HCT116 (cell line): ENCODE results near the gene STK39. TPM values are rescaled to one million over a fixed set of nuclear protein-coding genes. Genes with fewer than 3 reads are reported as not detected.

Source experiments
- ATAC-seq: fragments of 200-7000 bp; cut with Tn5 transposase; 2 replicates; pipeline ENCODE4 v1.9.1; 2020; ENCODE audit warnings: mild to moderate bottlenecking, moderate library complexity
- BruUV-seq: library from RNA; stranded (reverse); fragments of 400-500 nt; replicated peaks from 2 replicates; lab custom pipeline; 2021; lab: Mats Ljungman, UMichigan
- CTCF ChIA-PET: fragments of 300-600 bp; sonication (Branson Sonifier 250); formaldehyde crosslinking; loops from one replicate; lab custom pipeline; 2021; ENCODE audit warnings: antibody characterized with exemption; lab: Charles Lee
- POLR2A ChIA-PET: fragments of 300-600, 350-600 bp; sonication (Branson Sonifier 250); formaldehyde crosslinking; loops from one replicate; lab custom pipeline; 2021; ENCODE audit warnings: antibody characterized with exemption; lab: Charles Lee
- RAD21 ChIA-PET, 2 experiments: fragments of 300-600 bp; sonication (Branson Sonifier 250); formaldehyde crosslinking; loops; one replicate each; lab custom pipeline; 2023; ENCODE audit warnings: low total read pairs in 2 of 2; ENCODE audit not compliant: uncharacterized antibody in 2 of 2, unreplicated experiment in 2 of 2, low non-redundant PET in 1 of 2; lab: Charles Lee
- DNase-seq: peaks from one replicate; pipeline ENCODE4 v3.0.0-alpha.2; 2010; ENCODE audit warnings: low read depth, low spot score
- H2AFZ ChIP-seq: fragments of 200-600 bp; shearing (Covaris generic), sonication (generic); 2 replicates; pipeline ENCODE4 v1.6.1; 2017; ENCODE audit warnings: low read depth, mixed run types, mixed read lengths, antibody characterized with exemption, low read length; ENCODE audit not compliant: poor library complexity, severe bottlenecking
- H3K27ac ChIP-seq: 2 replicates; pipeline ENCODE4 v1.5.1; 2012; ENCODE audit warnings: low read depth, low read length
- H3K27me3 ChIP-seq: fragments of 200-600 bp; sonication (generic); 2 replicates; pipeline ENCODE4 v1.6.1; 2016; ENCODE audit warnings: mixed run types, low read length, mixed read lengths; ENCODE audit not compliant: insufficient read depth
- H3K36me3 ChIP-seq, 2 experiments: fragments of 200-500 bp in 1 of 2; fragments of 200-600 bp in 1 of 2; sonication (Bioruptor generic) in 1 of 2; sonication (generic) in 1 of 2; 2 replicates each; pipeline versions ENCODE4 v1.5.1 to v1.6.1; 2014 to 2016; ENCODE audit warnings: low read length in 2 of 2, inconsistent platforms in 1 of 2, mixed read lengths in 1 of 2, mixed run types in 1 of 2; ENCODE audit not compliant: insufficient read depth in 2 of 2, control insufficient read depth in 1 of 2
- H3K4me1 ChIP-seq, 2 experiments: fragments of 200-600 bp in 1 of 2; sonication (generic) in 1 of 2; 2 replicates each; pipeline versions ENCODE4 v1.5.1 to v1.6.1; 2012 to 2017; ENCODE audit warnings: low read length in 2 of 2, inconsistent platforms in 1 of 2, mild to moderate bottlenecking in 1 of 2, mixed read lengths in 1 of 2, mixed run types in 1 of 2, moderate library complexity in 1 of 2; ENCODE audit not compliant: insufficient read depth in 2 of 2, control insufficient read depth in 1 of 2
- H3K4me2 ChIP-seq: fragments of 200-600 bp; sonication (generic); 2 replicates; pipeline ENCODE4 v1.6.1; 2017; ENCODE audit warnings: mixed run types, low read length, mixed read lengths
- H3K4me3 ChIP-seq, 2 experiments: fragments of 200-600 bp in 1 of 2; sonication (generic) in 1 of 2; replicated peaks in 1 of 2; 2 replicates each; pipeline ENCODE4 v1.5.1; 2011 to 2016; ENCODE audit warnings: low read length in 2 of 2, control low read depth in 1 of 2, low read depth in 1 of 2, mild to moderate bottlenecking in 1 of 2, mixed read lengths in 1 of 2, mixed run types in 1 of 2
- H3K79me2 ChIP-seq: fragments of 200-600 bp; sonication (generic); 2 replicates; pipeline ENCODE4 v1.6.1; 2017; ENCODE audit warnings: mild to moderate bottlenecking, mixed run types, low read length, moderate library complexity, mixed read lengths; ENCODE audit not compliant: insufficient read depth
- H3K9ac ChIP-seq: fragments of 200-600 bp; sonication (generic); 2 replicates; pipeline ENCODE4 v1.6.1; 2016; ENCODE audit warnings: low read length, mixed read lengths
- H3K9me2 ChIP-seq: fragments of 200-600 bp; sonication (generic), shearing (Covaris generic); 2 replicates; pipeline ENCODE4 v1.6.1; 2017; ENCODE audit warnings: mixed run types, mild to moderate bottlenecking, moderate library complexity; ENCODE audit not compliant: insufficient read depth
- H3K9me3 ChIP-seq, 2 experiments: fragments of 200-500 bp in 1 of 2; fragments of 200-600 bp in 1 of 2; sonication (Bioruptor generic) in 1 of 2; sonication (generic) in 1 of 2; 2 replicates each; pipeline ENCODE4 v1.6.1; 2014 to 2017; ENCODE audit warnings: low read length in 2 of 2, mixed read lengths in 2 of 2, inconsistent platforms in 1 of 2, low read depth in 1 of 2, mild to moderate bottlenecking in 1 of 2, mixed run types in 1 of 2, moderate library complexity in 1 of 2; ENCODE audit not compliant: control insufficient read depth in 1 of 2, insufficient read depth in 1 of 2
- H4K20me1 ChIP-seq: fragments of 200-600 bp; sonication (generic), shearing (Covaris generic); 2 replicates; pipeline ENCODE4 v1.6.1; 2017; ENCODE audit warnings: mixed run types, mild to moderate bottlenecking, moderate library complexity; ENCODE audit not compliant: insufficient read depth
- ATF3 ChIP-seq: IDR thresholded peaks from 2 replicates; pipeline ENCODE4 v1.6.1; 2012
- CBX3 ChIP-seq: IDR thresholded peaks from 2 replicates; pipeline ENCODE4 v1.6.1; 2012; ENCODE audit warnings: low read depth
- CTCF ChIP-seq, 3 experiments: fragments of 200-600 bp in 1 of 3; sonication (generic) in 1 of 3; IDR thresholded peaks in 2 of 3; conservative IDR thresholded peaks in 1 of 3; 2 replicates each; pipeline ENCODE4 v1.5.1; 2012 to 2017; ENCODE audit warnings: low read depth in 2 of 3, low read length in 2 of 3, antibody characterized with exemption in 1 of 3, borderline replicate concordance in 1 of 3, control low read depth in 1 of 3, mild to moderate bottlenecking in 1 of 3, mixed read lengths in 1 of 3, mixed run types in 1 of 3, moderate library complexity in 1 of 3; ENCODE audit not compliant: insufficient read depth in 1 of 3
- ELF1 ChIP-seq: IDR thresholded peaks from 2 replicates; pipeline ENCODE4 v1.6.1; 2012; ENCODE audit warnings: low read depth, borderline replicate concordance
- EZH2 ChIP-seq: fragments of 200-600 bp; sonication (generic); IDR thresholded peaks from 2 replicates; pipeline ENCODE4 v1.6.1; 2017; ENCODE audit warnings: antibody characterized with exemption, mixed run types
- POLR2A ChIP-seq: IDR thresholded peaks from 2 replicates; pipeline ENCODE4 v1.7.0; 2011; ENCODE audit warnings: borderline replicate concordance; ENCODE audit not compliant: insufficient read depth, insufficient read length; ENCODE audit errors: extremely low read depth
- POLR2AphosphoS5 ChIP-seq: IDR thresholded peaks from 2 replicates; pipeline ENCODE4 v1.6.1; 2011; ENCODE audit warnings: mild to moderate bottlenecking, low read depth, low read length, moderate library complexity
- RAD21 ChIP-seq: IDR thresholded peaks from 2 replicates; pipeline ENCODE4 v1.6.1; 2012; ENCODE audit warnings: low read depth, mild to moderate bottlenecking
- REST ChIP-seq: IDR thresholded peaks from 2 replicates; pipeline ENCODE4 v1.6.1; 2012; ENCODE audit warnings: low read depth
- TCF7L2 ChIP-seq: IDR thresholded peaks from 2 replicates; pipeline ENCODE4 v1.7.0; 2011; ENCODE audit warnings: borderline replicate concordance, inconsistent platforms; ENCODE audit not compliant: insufficient read depth, insufficient read length; ENCODE audit errors: extremely low read depth
- YY1 ChIP-seq: IDR thresholded peaks from 2 replicates; pipeline ENCODE4 v1.6.1; 2011; ENCODE audit warnings: low read length, low read depth, moderate library complexity, mild to moderate bottlenecking; ENCODE audit not compliant: insufficient replicate concordance; ENCODE audit errors: extremely low read depth
- ZBTB33 ChIP-seq: IDR thresholded peaks from 2 replicates; pipeline ENCODE4 v1.6.1; 2011; ENCODE audit warnings: mild to moderate bottlenecking, low read length, moderate library complexity; ENCODE audit not compliant: insufficient replicate concordance; ENCODE audit errors: extremely low read depth
- ZFX ChIP-seq: fragments of 450-650 bp; IDR thresholded peaks from 2 replicates; pipeline ENCODE4 v1.6.1; 2017
- ZNF274 ChIP-seq: fragments of 200-500 bp; sonication (Bioruptor generic); IDR thresholded peaks from 2 replicates; pipeline ENCODE4 v1.6.1; 2014; ENCODE audit warnings: mild to moderate bottlenecking, low read depth, low read length, inconsistent platforms
- intact Hi-C: fragments of 100-400 bp; cut with micrococcal nuclease; formaldehyde crosslinking; loops from 2 replicates; pipeline ENCODE4 v1.10.0; 2022
- total RNA-seq: library from RNA; stranded (reverse); gene quantifications from one replicate; pipeline ENCODE4 v1.2.1, GENCODE V29; 2021; ENCODE audit not compliant: unreplicated experiment

The STK39 gene
- total RNA-seq, 1 experiment from 2014 or later: 118 TPM

- Histone ChIP-seq H3K27me3 (no peaks in the 10 kb centered on the region), H4K20me1 (no peaks in the 10 kb centered on the region), H3K9ac (no peak overlapping the region), H3K36me3 (no peaks in the 10 kb centered on the region), H3K79me2 (no peaks in the 10 kb centered on the region), H3K4me1 (no peaks in the 10 kb centered on the region), H2AFZ (no peak overlapping the region), H3K4me3 (no peak overlapping the region)
- intact Hi-C loops: no loop called here
- POLR2A ChIA-PET: no interaction called here
- no TSS peak for BruUV-seq
- RAD21 ChIA-PET: no interaction called here
- CTCF ChIA-PET: interaction anchor here (1.2 kb wide), 1 partner anchor 50 kb away, joined by 3 read pairs; no protein-coding TSS in a partner anchor
- DNase-seq: no peak
- TF ChIP-seq YY1 (no peak), RAD21 (no peak), POLR2AphosphoS5 (no peak), CTCF (IDR thresholded peaks at IDR 0.05 in 2 of 3, conservative IDR thresholded peaks at IDR 0.05 in 1 of 3; ENCODE audit: borderline replicate concordance in 1 of 3, insufficient read depth in 1 of 3, low read depth in 2 of 3, low read length in 2 of 3) (no peak), ZNF274 (no peak), ATF3 (no peak), CBX3 (no peak), ELF1 (no peak), EZH2 (no peak), TCF7L2 (no peak), ZBTB33 (no peak), ZFX (no peak), POLR2A (no peak), REST (no peak)
- TF ChIP-seq, all 23 proteins: peak for 0
- ATAC-seq: no peak
- Histone ChIP-seq H3K9me2 (no peaks in the 10 kb centered on the region), H3K9me3 (no peaks in the 10 kb centered on the region), H3K27ac (no peak overlapping the region), H3K4me2 (no peak overlapping the region)
Observed at GRCh38 chr2:168286535-168286934, 39.1 kb upstream of the STK39 start.
